IMR-90 (cell line): Measurements from ENCODE around the gene PTPRO. TPM values are rescaled to one million over a fixed set of nuclear protein-coding genes. Genes with fewer than 3 reads are reported as not detected.

Experiments
- ATAC-seq: fragments of 200-7000 bp; cut with Tn5 transposase; 2 replicates; pipeline ENCODE4 v1.9.1; 2020; ENCODE audit warnings: low read depth, mild to moderate bottlenecking, moderate library complexity
- BruUV-seq: library from RNA; stranded (reverse); fragments of 400-500 nt; replicated peaks from 2 replicates; lab custom pipeline; 2021; lab: Mats Ljungman, UMichigan
- CTCF ChIA-PET: fragments of 300-600 bp; formaldehyde crosslinking; extraction: SDS; loops from one replicate; lab custom pipeline; 2021; ENCODE audit warnings: antibody characterized with exemption; lab: Yijun Ruan, JAX
- POLR2A ChIA-PET: fragments of 300-600 bp; sonication (Branson Sonifier 250); formaldehyde crosslinking; loops from one replicate; lab custom pipeline; 2022; ENCODE audit warnings: antibody characterized with exemption; ENCODE audit not compliant: unreplicated experiment; lab: Charles Lee
- DNase-seq: peaks from one replicate; pipeline ENCODE4 v3.0.0; 2013
- H2AFZ ChIP-seq: replicated peaks from 2 replicates; pipeline ENCODE3; 2013; ENCODE audit warnings: low read length, mild to moderate bottlenecking; ENCODE audit not compliant: poor library complexity
- H2AK5ac ChIP-seq: 2 replicates; pipeline ENCODE4 v1.6.1; 2013; ENCODE audit warnings: low read depth, low read length, inconsistent platforms
- H2AK9ac ChIP-seq: replicated peaks from 2 replicates; pipeline ENCODE3; 2013; ENCODE audit warnings: mild to moderate bottlenecking, low read depth, low read length, moderate library complexity; ENCODE audit not compliant: poor library complexity
- H2BK120ac ChIP-seq: 2 replicates; pipeline ENCODE4 v1.6.1; 2013; ENCODE audit warnings: low read depth, low read length, inconsistent platforms
- H2BK15ac ChIP-seq: 3 replicates; pipeline ENCODE4 v1.6.1; 2013; ENCODE audit warnings: low read depth, low read length, inconsistent platforms
- H2BK20ac ChIP-seq: 2 replicates; pipeline ENCODE4 v1.6.1; 2013; ENCODE audit warnings: low read depth, mild to moderate bottlenecking, inconsistent platforms, low read length, moderate library complexity
- H2BK5ac ChIP-seq: 2 replicates; pipeline ENCODE4 v1.6.1; 2013; ENCODE audit warnings: mild to moderate bottlenecking, low read depth, low read length, inconsistent platforms; ENCODE audit not compliant: poor library complexity, severe bottlenecking
- H3K14ac ChIP-seq: replicated peaks from 2 replicates; pipeline ENCODE4 v1.6.1; 2013; ENCODE audit warnings: low read depth, low read length, inconsistent platforms
- H3K18ac ChIP-seq: 2 replicates; pipeline ENCODE4 v1.6.1; 2013; ENCODE audit warnings: low read depth, low read length, control low read depth
- H3K23ac ChIP-seq: 2 replicates; pipeline ENCODE4 v1.6.1; 2013; ENCODE audit warnings: low read depth, low read length, inconsistent platforms
- H3K27ac ChIP-seq: 2 replicates; pipeline ENCODE4 v1.5.1; 2013; ENCODE audit warnings: mild to moderate bottlenecking, control low read depth, low read length; ENCODE audit not compliant: insufficient read depth
- H3K27me3 ChIP-seq: 2 replicates; pipeline ENCODE4 v1.6.1; 2013; ENCODE audit warnings: low read length; ENCODE audit not compliant: control insufficient read depth, insufficient read depth
- H3K36me3 ChIP-seq: 2 replicates; pipeline ENCODE4 v1.6.1; 2013; ENCODE audit warnings: low read length, mixed read lengths; ENCODE audit not compliant: control insufficient read depth, insufficient read depth
- H3K4ac ChIP-seq: 2 replicates; pipeline ENCODE4 v1.6.1; 2013; ENCODE audit warnings: low read depth, low read length, inconsistent platforms
- H3K4me1 ChIP-seq: 2 replicates; pipeline ENCODE4 v1.6.1; 2013; ENCODE audit warnings: low read length, mixed read lengths; ENCODE audit not compliant: control insufficient read depth, insufficient read depth
- H3K4me2 ChIP-seq: 2 replicates; pipeline ENCODE4 v1.6.1; 2013; ENCODE audit warnings: low read depth, mild to moderate bottlenecking, control low read depth, low read length, moderate library complexity
- H3K4me3 ChIP-seq: 2 replicates; pipeline ENCODE4 v1.5.1; 2013; ENCODE audit warnings: low read depth, mild to moderate bottlenecking, control low read depth, low read length, moderate library complexity; ENCODE audit not compliant: insufficient read depth
- H3K56ac ChIP-seq: 2 replicates; pipeline ENCODE4 v1.6.1; 2013; ENCODE audit warnings: low read length, inconsistent platforms; ENCODE audit not compliant: insufficient read depth; ENCODE audit errors: extremely low read depth
- H3K79me1 ChIP-seq, 2 experiments: 2 replicates each; pipeline ENCODE4 v1.6.1; 2013; ENCODE audit warnings: low read length in 2 of 2, inconsistent platforms in 1 of 2, low read depth in 1 of 2
- H3K9ac ChIP-seq: 2 replicates; pipeline ENCODE4 v1.6.1; 2013; ENCODE audit warnings: low read depth, low read length, control low read depth
- H3K9me1 ChIP-seq: 2 replicates; pipeline ENCODE4 v1.6.1; 2013; ENCODE audit warnings: low read length, inconsistent platforms; ENCODE audit not compliant: insufficient read depth
- H3K9me3 ChIP-seq: 2 replicates; pipeline ENCODE4 v1.6.1; 2013; ENCODE audit warnings: low read length; ENCODE audit not compliant: control insufficient read depth, insufficient read depth
- H4K20me1 ChIP-seq: 2 replicates; pipeline ENCODE4 v1.6.1; 2013; ENCODE audit warnings: low read length, inconsistent platforms; ENCODE audit not compliant: insufficient read depth
- H4K5ac ChIP-seq: 2 replicates; pipeline ENCODE4 v1.6.1; 2013; ENCODE audit warnings: mild to moderate bottlenecking, low read depth, low read length, control low read depth
- H4K8ac ChIP-seq, 2 experiments: 2 replicates each; pipeline ENCODE4 v1.6.1; 2013; ENCODE audit warnings: low read depth in 2 of 2, low read length in 2 of 2, control low read depth in 1 of 2, inconsistent platforms in 1 of 2
- H4K91ac ChIP-seq: 2 replicates; pipeline ENCODE4 v1.6.1; 2013; ENCODE audit warnings: low read depth, low read length, inconsistent platforms; ENCODE audit not compliant: insufficient read depth
- CEBPB ChIP-seq: IDR thresholded peaks from 2 replicates; pipeline ENCODE4 v1.6.1; 2012; ENCODE audit warnings: low read depth, low read length, improper control_type of control experiment
- CHD1 ChIP-seq: IDR thresholded peaks from 2 replicates; pipeline ENCODE4 v1.6.1; 2012; ENCODE audit warnings: low read depth, low read length, improper control_type of control experiment
- ELK1 ChIP-seq: fragments of 150-350 bp; IDR thresholded peaks from 2 replicates; pipeline ENCODE4 v1.6.1; 2016; ENCODE audit warnings: low read depth, mild to moderate bottlenecking, low read length, moderate library complexity, borderline replicate concordance
- FOS ChIP-seq: fragments of 150-350 bp; IDR thresholded peaks from 2 replicates; pipeline ENCODE4 v1.6.1; 2016; ENCODE audit warnings: low read depth, low read length
- MAFK ChIP-seq: IDR thresholded peaks from 2 replicates; pipeline ENCODE4 v1.6.1; 2012; ENCODE audit warnings: low read depth, low read length, improper control_type of control experiment
- MAZ ChIP-seq: IDR thresholded peaks from 2 replicates; pipeline ENCODE4 v1.6.1; 2012; ENCODE audit warnings: low read depth, mild to moderate bottlenecking, low read length, improper control_type of control experiment, moderate library complexity, borderline replicate concordance
- MXI1 ChIP-seq: IDR thresholded peaks from 2 replicates; pipeline ENCODE4 v1.6.1; 2012; ENCODE audit warnings: low read depth, mild to moderate bottlenecking, low read length, moderate library complexity, borderline replicate concordance
- NFE2L2 ChIP-seq: fragments of 150-350 bp; IDR thresholded peaks from 2 replicates; pipeline ENCODE4 v1.6.1; 2016; ENCODE audit warnings: low read depth, mild to moderate bottlenecking, low read length
- RAD21 ChIP-seq: IDR thresholded peaks from 2 replicates; pipeline ENCODE4 v1.6.1; 2012; ENCODE audit warnings: low read length, improper control_type of control experiment
- RCOR1 ChIP-seq: IDR thresholded peaks from 2 replicates; pipeline ENCODE4 v1.6.1; 2012; ENCODE audit warnings: mild to moderate bottlenecking, low read length, improper control_type of control experiment; ENCODE audit not compliant: insufficient replicate concordance
- RFX5 ChIP-seq: IDR thresholded peaks from 2 replicates; pipeline ENCODE4 v1.8.0; 2012; ENCODE audit warnings: low read depth, mild to moderate bottlenecking, low read length, moderate library complexity
- SMC3 ChIP-seq: fragments of 150-350 bp; IDR thresholded peaks from 2 replicates; pipeline ENCODE4 v1.6.1; 2016; ENCODE audit warnings: low read depth, mild to moderate bottlenecking, antibody characterized with exemption, low read length, moderate library complexity
- WGBS, 2 experiments: methylation state at CpG; one replicate each; pipeline versions ENCODE4 v1.1.5 to v1.1.7; 2013; ENCODE audit warnings: missing lambda C conversion rate in 2 of 2; ENCODE audit not compliant: insufficient read length in 1 of 2; ENCODE audit errors: extremely low coverage in 2 of 2; 5-methylcytosine and 5-hydroxymethylcytosine counted together
- dilution Hi-C: fragments of 300-500 bp; cut with HindIII; formaldehyde crosslinking; loops from one replicate; pipeline ENCODE4 v1.14.3; 2018; ENCODE audit warnings: low sequenced_read_pairs; ENCODE audit not compliant: unreplicated experiment
- in situ Hi-C: fragments of 300-500 bp; cut with MboI; formaldehyde crosslinking; loops from 3 replicates; pipeline ENCODE4 v1.14.3; 2019; ENCODE audit warnings: low sequenced_read_pairs, inconsistent platforms, mixed read lengths
- intact Hi-C: fragments of 100-400 bp; cut with micrococcal nuclease; formaldehyde crosslinking; loops from 2 replicates; pipeline ENCODE4 v1.10.0; 2022
- polyA plus RNA-seq, 3 experiments: library from polyadenylated mRNA; depleted of rRNA; stranded (reverse); fragments of >200 nt; gene quantifications; 2 replicates each; pipeline ENCODE4 v1.2.3, GENCODE V29; 2012; ENCODE audit warnings: low replicate concordance in 1 of 3
- total RNA-seq: library from RNA; depleted of rRNA; stranded (reverse); fragments of >200 nt; gene quantifications from 2 replicates; pipeline ENCODE4 v1.2.3, GENCODE V29; 2012
- TF ChIP-seq, protein P1 (sequence below): fragments of 150-350 bp; IDR thresholded peaks from 2 replicates; pipeline ENCODE4 v1.6.1; 2017; ENCODE audit warnings: mild to moderate bottlenecking, antibody characterized with exemption, low read length, low read depth
- TF ChIP-seq, protein P2 (sequence below): conservative IDR thresholded peaks from 2 replicates; pipeline ENCODE4 v1.5.1; 2012; ENCODE audit warnings: mild to moderate bottlenecking, low read depth, low read length, improper control_type of control experiment

PTPRO gene
- total and polyA plus RNA-seq, 2 of the 4 experiments (the other 2 are of a cell fraction), result 0.03 to 0.18 TPM

DNA sequence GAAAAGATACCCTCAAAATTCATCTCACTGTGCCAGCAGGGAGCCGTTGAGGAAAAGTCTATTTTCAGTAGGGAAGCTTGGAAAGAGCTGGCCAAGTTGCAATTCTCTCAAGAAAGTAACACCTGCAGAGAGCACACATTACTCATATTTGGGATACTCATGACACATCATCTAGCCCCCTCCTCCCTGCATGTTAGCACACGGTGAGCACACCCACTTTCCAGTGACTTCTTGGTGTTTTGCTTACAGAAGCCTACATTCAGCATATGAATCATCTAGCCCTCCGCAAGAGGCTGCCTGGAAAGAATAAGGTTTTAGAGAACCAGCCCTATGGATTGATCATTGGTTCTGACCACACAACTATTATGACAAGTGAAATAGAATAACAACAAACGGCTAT lies 124.5 kb downstream of the PTPRO start:
- Histone ChIP-seq H2BK120ac (no peak overlapping the region), H3K79me1 (no peaks in the 10 kb centered on the region), H4K8ac (no peak overlapping the region), H3K9ac (no peak overlapping the region), H3K27me3 (no peaks in the 10 kb centered on the region), H3K9me3 (no peaks in the 10 kb centered on the region), H3K9me1 (no peaks in the 10 kb centered on the region), H4K20me1 (no peaks in the 10 kb centered on the region), H2AK9ac (no peak overlapping the region), H2BK5ac (no peak overlapping the region), H3K36me3 (no peaks in the 10 kb centered on the region), H2AK5ac (no peak overlapping the region), H3K4me2 (no peak overlapping the region), H4K5ac (no peak overlapping the region), H3K27ac (no peak overlapping the region), H3K18ac (no peak overlapping the region), H3K23ac (no peak overlapping the region), H3K4ac (no peak overlapping the region), H2BK15ac (no peak overlapping the region), H3K4me1 (no peaks in the 10 kb centered on the region), H4K91ac (no peak overlapping the region), H3K4me3 (no peak overlapping the region), H3K56ac (no peak overlapping the region), H2AFZ (no peak overlapping the region), H3K14ac (no peak overlapping the region), H2BK20ac (no peak overlapping the region)
- intact Hi-C loops, result loop anchor here (2.0 kb wide), 1 partner anchor 16 kb away; no protein-coding TSS in a partner anchor
- TF ChIP-seq, protein P1, sequence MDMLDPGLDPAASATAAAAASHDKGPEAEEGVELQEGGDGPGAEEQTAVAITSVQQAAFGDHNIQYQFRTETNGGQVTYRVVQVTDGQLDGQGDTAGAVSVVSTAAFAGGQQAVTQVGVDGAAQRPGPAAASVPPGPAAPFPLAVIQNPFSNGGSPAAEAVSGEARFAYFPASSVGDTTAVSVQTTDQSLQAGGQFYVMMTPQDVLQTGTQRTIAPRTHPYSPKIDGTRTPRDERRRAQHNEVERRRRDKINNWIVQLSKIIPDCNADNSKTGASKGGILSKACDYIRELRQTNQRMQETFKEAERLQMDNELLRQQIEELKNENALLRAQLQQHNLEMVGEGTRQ, result no peak
- no peak for TF ChIP-seq MAFK
- no peak for TF ChIP-seq MAZ
- TF ChIP-seq NFE2L2, result no peak
- TF ChIP-seq CHD1, result no peak
- TF ChIP-seq FOS, result no peak
- TF ChIP-seq RAD21, result no peak
- TF ChIP-seq MXI1, result no peak
- no peak for TF ChIP-seq SMC3
- TF ChIP-seq RFX5, result no peak
- no peak for TF ChIP-seq ELK1
- no peak for TF ChIP-seq CEBPB
- TF ChIP-seq, protein P2, sequence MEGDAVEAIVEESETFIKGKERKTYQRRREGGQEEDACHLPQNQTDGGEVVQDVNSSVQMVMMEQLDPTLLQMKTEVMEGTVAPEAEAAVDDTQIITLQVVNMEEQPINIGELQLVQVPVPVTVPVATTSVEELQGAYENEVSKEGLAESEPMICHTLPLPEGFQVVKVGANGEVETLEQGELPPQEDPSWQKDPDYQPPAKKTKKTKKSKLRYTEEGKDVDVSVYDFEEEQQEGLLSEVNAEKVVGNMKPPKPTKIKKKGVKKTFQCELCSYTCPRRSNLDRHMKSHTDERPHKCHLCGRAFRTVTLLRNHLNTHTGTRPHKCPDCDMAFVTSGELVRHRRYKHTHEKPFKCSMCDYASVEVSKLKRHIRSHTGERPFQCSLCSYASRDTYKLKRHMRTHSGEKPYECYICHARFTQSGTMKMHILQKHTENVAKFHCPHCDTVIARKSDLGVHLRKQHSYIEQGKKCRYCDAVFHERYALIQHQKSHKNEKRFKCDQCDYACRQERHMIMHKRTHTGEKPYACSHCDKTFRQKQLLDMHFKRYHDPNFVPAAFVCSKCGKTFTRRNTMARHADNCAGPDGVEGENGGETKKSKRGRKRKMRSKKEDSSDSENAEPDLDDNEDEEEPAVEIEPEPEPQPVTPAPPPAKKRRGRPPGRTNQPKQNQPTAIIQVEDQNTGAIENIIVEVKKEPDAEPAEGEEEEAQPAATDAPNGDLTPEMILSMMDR, result no peak
- TF ChIP-seq RCOR1, result no peak
- no CpG with 5 or more reads among the region's 4 CpGs for WGBS, 2 experiments
- DNase-seq (no peak), ATAC-seq (no peak)
- in situ Hi-C loops, result no loop called here
- ChIA-PET CTCF (no interaction called here), POLR2A (no interaction called here)
- BruUV-seq, result no TSS peak
- dilution Hi-C loops, result no loop called here
